ENCODE data around the gene AP3S1. TPM values are rescaled to one million over a fixed set of nuclear protein-coding genes. Genes with fewer than 3 reads are reported as not detected.

The AP3S1 gene
- total RNA-seq, 1 experiment from 2014 or later: 94.6 TPM

GRCh38 chr5:115811406-115811805, 30.3 kb upstream of the AP3S1 start:
- Mint-ChIP-seq H3K9me3 (ENCODE audit: unreplicated experiment) (no peaks in the 10 kb centered on the region), H3K27me3 (ENCODE audit: insufficient read depth, unreplicated experiment) (peaks cover 12% of the 10 kb centered on the region), H3K4me1 (ENCODE audit: insufficient read depth, unreplicated experiment) (no peaks in the 10 kb centered on the region), H3K27ac (ENCODE audit: low read depth, unreplicated experiment) (no peak overlapping the region), H3K36me3 (ENCODE audit: insufficient read depth, unreplicated experiment) (no peaks in the 10 kb centered on the region), H3K4me3 (ENCODE audit: unreplicated experiment) (no peak overlapping the region)
- CTCF ChIA-PET: no interaction called here
- DNase-seq (ENCODE audit: unreplicated experiment): no peak
- TF ChIP-seq CTCF (IDR thresholded peaks at IDR 0.05; ENCODE audit: unreplicated experiment): no peak
- intact Hi-C loops (cut with micrococcal nuclease): no loop called here
- BruUV-seq (replicated peaks): no TSS peak
- POLR2A ChIA-PET: interaction anchor here (1.2 kb wide), 1 partner anchor 13 kb away, joined by 4 read pairs; no protein-coding TSS in a partner anchor

- no peak overlapping the region for H3K4me3 Mint-ChIP-seq (ENCODE audit: unreplicated experiment)
- ChIA-PET POLR2A (no interaction called here), CTCF (no interaction called here)
- intact Hi-C loops (cut with micrococcal nuclease): no loop called here
- H3K36me3 Mint-ChIP-seq (ENCODE audit: insufficient read depth, unreplicated experiment): no peaks in the 10 kb centered on the region
- H3K4me1 Mint-ChIP-seq (ENCODE audit: insufficient read depth, unreplicated experiment): no peaks in the 10 kb centered on the region
- no peak overlapping the region for H3K27ac Mint-ChIP-seq (ENCODE audit: low read depth, unreplicated experiment)
- no peak for DNase-seq (ENCODE audit: unreplicated experiment)
- H3K27me3 Mint-ChIP-seq (ENCODE audit: insufficient read depth, unreplicated experiment): peaks cover 12% of the 10 kb centered on the region
- H3K9me3 Mint-ChIP-seq (ENCODE audit: unreplicated experiment): no peaks in the 10 kb centered on the region
- no TSS peak for BruUV-seq (replicated peaks)
- no peak for TF ChIP-seq CTCF (IDR thresholded peaks at IDR 0.05; ENCODE audit: unreplicated experiment)
These were observed 29.4 kb upstream of the AP3S1 start for GRCh38 chr5:115812372-115812771.

- no peak overlapping the region for H3K27ac Mint-ChIP-seq (ENCODE audit: low read depth, unreplicated experiment)
- no peak for DNase-seq (ENCODE audit: unreplicated experiment)
- no TSS peak for BruUV-seq (replicated peaks)
- H3K9me3 Mint-ChIP-seq (ENCODE audit: unreplicated experiment): no peaks in the 10 kb centered on the region
- peaks cover 12% of the 10 kb centered on the region for H3K27me3 Mint-ChIP-seq (ENCODE audit: insufficient read depth, unreplicated experiment)
- H3K4me1 Mint-ChIP-seq (ENCODE audit: insufficient read depth, unreplicated experiment): no peaks in the 10 kb centered on the region
- ChIA-PET CTCF (interaction anchor here (1.4 kb wide), 1 partner anchor 178 kb away, joined by 5 read pairs; no protein-coding TSS in a partner anchor), POLR2A (no interaction called here)
- H3K4me3 Mint-ChIP-seq (ENCODE audit: unreplicated experiment): no peak overlapping the region
- intact Hi-C loops (cut with micrococcal nuclease): no loop called here
- no peak for TF ChIP-seq CTCF (IDR thresholded peaks at IDR 0.05; ENCODE audit: unreplicated experiment)
- H3K36me3 Mint-ChIP-seq (ENCODE audit: insufficient read depth, unreplicated experiment): no peaks in the 10 kb centered on the region
These were observed 28.0 kb upstream of the AP3S1 start for GRCh38 chr5:115813719-115814118.

GRCh38 chr5:115815006-115815692, 26.6 kb upstream of the AP3S1 start:
- no peaks in the 10 kb centered on the region for H3K4me1 Mint-ChIP-seq (ENCODE audit: insufficient read depth, unreplicated experiment)
- TF ChIP-seq CTCF (IDR thresholded peaks at IDR 0.05; ENCODE audit: unreplicated experiment): no peak
- DNase-seq (ENCODE audit: unreplicated experiment): no peak
- BruUV-seq (replicated peaks): no TSS peak
- H3K27me3 Mint-ChIP-seq (ENCODE audit: insufficient read depth, unreplicated experiment): peaks cover 12% of the 10 kb centered on the region
- no peaks in the 10 kb centered on the region for H3K36me3 Mint-ChIP-seq (ENCODE audit: insufficient read depth, unreplicated experiment)
- H3K4me3 Mint-ChIP-seq (ENCODE audit: unreplicated experiment): no peak overlapping the region
- POLR2A ChIA-PET: interaction anchor here (0.7 kb wide), 1 partner anchor 10 kb away, joined by 3 read pairs; no protein-coding TSS in a partner anchor
- H3K9me3 Mint-ChIP-seq (ENCODE audit: unreplicated experiment): no peaks in the 10 kb centered on the region
- CTCF ChIA-PET: interaction anchor here (1.0 kb wide), 1 partner anchor 25 kb away, joined by 4 read pairs; no protein-coding TSS in a partner anchor
- intact Hi-C loops (cut with micrococcal nuclease): no loop called here
- no peak overlapping the region for H3K27ac Mint-ChIP-seq (ENCODE audit: low read depth, unreplicated experiment)

Data from MCF 10A (cell line).